MCF 10A (cell line): ENCODE results near the gene ZBTB18. TPM values are rescaled to one million over a fixed set of nuclear protein-coding genes. Genes with fewer than 3 reads are reported as not detected.
A peak's percentile ranks its signal among the peaks of the same experiment; 100 is the strongest.

Source experiments
- BruUV-seq: library from RNA; stranded (reverse); fragments of 400-500 nt; replicated peaks from 2 replicates; lab custom pipeline; 2021; lab: Mats Ljungman, UMichigan
- CTCF ChIA-PET: fragments of 300-600 bp; sonication (Branson Sonifier 250); formaldehyde crosslinking; extraction: SDS; loops from one replicate; lab custom pipeline; 2021; ENCODE audit warnings: antibody characterized with exemption, inconsistent platforms; lab: Yijun Ruan, JAX
- POLR2A ChIA-PET: fragments of 300-600, 350-650 bp; sonication (Branson Sonifier 250); formaldehyde crosslinking; extraction: SDS; loops from one replicate; lab custom pipeline; 2020; ENCODE audit warnings: antibody characterized with exemption, inconsistent platforms; lab: Yijun Ruan, JAX
- DNase-seq: peaks from one replicate; pipeline ENCODE4 v3.0.0-alpha.2; 2018; ENCODE audit not compliant: unreplicated experiment
- H3K27ac Mint-ChIP-seq: one replicate; pipeline ENCODE4 v1.8.0; 2022; ENCODE audit warnings: mild to moderate bottlenecking, low read depth, mixed read lengths; ENCODE audit not compliant: unreplicated experiment
- H3K27me3 Mint-ChIP-seq: one replicate; pipeline ENCODE4 v1.8.0; 2022; ENCODE audit warnings: mixed read lengths; ENCODE audit not compliant: insufficient read depth, unreplicated experiment
- H3K36me3 Mint-ChIP-seq: one replicate; pipeline ENCODE4 v1.8.0; 2022; ENCODE audit warnings: mild to moderate bottlenecking, moderate library complexity, mixed read lengths; ENCODE audit not compliant: insufficient read depth, unreplicated experiment
- H3K4me1 Mint-ChIP-seq: one replicate; pipeline ENCODE4 v1.8.0; 2022; ENCODE audit warnings: mixed read lengths; ENCODE audit not compliant: insufficient read depth, unreplicated experiment
- H3K4me3 Mint-ChIP-seq: one replicate; pipeline ENCODE4 v1.8.0; 2022; ENCODE audit warnings: mild to moderate bottlenecking, moderate library complexity, mixed read lengths; ENCODE audit not compliant: unreplicated experiment
- H3K9me3 Mint-ChIP-seq: one replicate; pipeline ENCODE4 v1.8.0; 2022; ENCODE audit warnings: mixed read lengths; ENCODE audit not compliant: unreplicated experiment
- CTCF ChIP-seq: fragments of 200-600 bp; IDR thresholded peaks from one replicate; pipeline ENCODE4 v1.8.0; 2022; ENCODE audit warnings: antibody characterized with exemption, mild to moderate bottlenecking; ENCODE audit not compliant: unreplicated experiment
- intact Hi-C: fragments of 100-400 bp; cut with micrococcal nuclease; formaldehyde crosslinking; loops from 2 replicates; pipeline ENCODE4 v1.14.1; 2022
- total RNA-seq: library from RNA; stranded (reverse); gene quantifications from 2 replicates; pipeline ENCODE4 v1.2.3, GENCODE V29; 2022

The ZBTB18 gene
- total RNA-seq, 1 experiment from 2014 or later: 16.5 TPM

- Mint-ChIP-seq H3K4me1 (peaks cover 5% of the 10 kb centered on the region), H3K27ac (no peak overlapping the region), H3K36me3 (no peaks in the 10 kb centered on the region), H3K4me3 (no peak overlapping the region), H3K27me3 (no peaks in the 10 kb centered on the region), H3K9me3 (no peaks in the 10 kb centered on the region)
- ChIA-PET POLR2A (interaction anchor here (0.6 to 0.9 kb wide), 2 partner anchors 22 to 179 kb away, joined by 3 to 4 read pairs; no protein-coding TSS in a partner anchor), CTCF (interaction anchor here (0.9 to 1.4 kb wide), 2 partner anchors 17 to 203 kb away, joined by 3 to 4 read pairs; no protein-coding TSS in a partner anchor)
- intact Hi-C loops: no loop called here
- TF ChIP-seq CTCF: no peak
- DNase-seq: no peak
- BruUV-seq: no TSS peak
These were observed 18.3 kb downstream of the ZBTB18 start for GRCh38 chr1:244069326-244069898.

- ChIA-PET CTCF (interaction anchor here (0.6 to 0.9 kb wide), 2 partner anchors 11 to 664 kb away, joined by 3 read pairs; no protein-coding TSS in a partner anchor), POLR2A (interaction anchor here (0.6 to 0.7 kb wide), 3 partner anchors 29 to 363 kb away, joined by 3 read pairs; no protein-coding TSS in a partner anchor)
- H3K4me1 Mint-ChIP-seq: peaks cover 8% of the 10 kb centered on the region
- no peaks in the 10 kb centered on the region for H3K9me3 Mint-ChIP-seq
- H3K27ac Mint-ChIP-seq: no peak overlapping the region
- BruUV-seq: no TSS peak
- H3K36me3 Mint-ChIP-seq: no peaks in the 10 kb centered on the region
- H3K4me3 Mint-ChIP-seq: peak overlapping the region; percentile 1
- no peak for TF ChIP-seq CTCF
- DNase-seq: no peak
- H3K27me3 Mint-ChIP-seq: no peaks in the 10 kb centered on the region
- intact Hi-C loops: no loop called here
These were observed 23.6 kb downstream of the ZBTB18 start for GRCh38 chr1:244074559-244075171.

- Mint-ChIP-seq H3K36me3 (no peaks in the 10 kb centered on the region), H3K27ac (no peak overlapping the region), H3K27me3 (no peaks in the 10 kb centered on the region), H3K4me3 (peak overlapping the region; percentile 1), H3K4me1 (peaks cover 8% of the 10 kb centered on the region), H3K9me3 (no peaks in the 10 kb centered on the region)
- DNase-seq: peak; percentile 30
- TF ChIP-seq CTCF: no peak
- CTCF ChIA-PET: interaction anchor here (0.9 kb wide), 1 partner anchor 10 kb away, joined by 3 read pairs; no protein-coding TSS in a partner anchor
- POLR2A ChIA-PET: interaction anchor here (0.5 to 0.7 kb wide), 4 partner anchors 29 to 560 kb away, joined by 3 read pairs; no protein-coding TSS in a partner anchor
- BruUV-seq: no TSS peak
- intact Hi-C loops: no loop called here
These were observed 24.2 kb downstream of the ZBTB18 start for GRCh38 chr1:244075247-244075722.

GRCh38 chr1:244076740-244077139, 25.7 kb downstream of the ZBTB18 start:
- Mint-ChIP-seq H3K27ac (no peak overlapping the region), H3K36me3 (no peaks in the 10 kb centered on the region), H3K27me3 (peaks cover 7% of the 10 kb centered on the region), H3K9me3 (no peaks in the 10 kb centered on the region), H3K4me1 (peaks cover 8% of the 10 kb centered on the region), H3K4me3 (no peak overlapping the region)
- intact Hi-C loops: no loop called here
- DNase-seq: no peak
- no TSS peak for BruUV-seq
- POLR2A ChIA-PET: interaction anchor here (0.8 kb wide), 1 partner anchor 11 kb away, joined by 3 read pairs; no protein-coding TSS in a partner anchor
- CTCF ChIA-PET: interaction anchor here (0.6 to 1.5 kb wide), 5 partner anchors 13 to 222 kb away, joined by 3 read pairs; no protein-coding TSS in a partner anchor
- TF ChIP-seq CTCF: no peak
